NOMO-1 treated with dmso at 0.1 percent for 144 hours (cell line): ENCODE measurements around the gene ITPA.
"Not testable (repeated sequence)": the region's sequence is repeated elsewhere in the genome, so short reads cannot be mapped to it uniquely, and the experiment has no call there.

ENCODE experiments used
- DNase-seq: peaks from one replicate; lab custom pipeline; 2025; ENCODE audit not compliant: unreplicated experiment; lab: John Stamatoyannopoulos, UW

ITPA gene

GRCh38 chr20:3199206-3199605 lies 10.1 kb upstream of the ITPA start:
- DNase-seq: no peak

- no peak for DNase-seq
Measured at GRCh38 chr20:3199976-3200755, 9.1 kb upstream of the ITPA start.

- DNase-seq: no peak
Measured at GRCh38 chr20:3202965-3203314, 6.4 kb upstream of the ITPA start.

- no peak for DNase-seq
Measured at GRCh38 chr20:3203315-3204123, 5.8 kb upstream of the ITPA start.

GRCh38 chr20:3204124-3204794 lies 5.0 kb upstream of the ITPA start, which contains the start of gene DDRGK1:
DDRGK1 (minus strand) TSS chr20:3204682; CDS start chr20:3204627, 55 bp downstream.
- DNase-seq: peak; percentile 75

- DNase-seq: peak; percentile 18
Measured at GRCh38 chr20:3208786-3209256, 477 bp upstream of the ITPA start.

GRCh38 chr20:3209946-3210317 lies 634 bp downstream of the ITPA start:
- no peak for DNase-seq

- DNase-seq: no peak
Measured at GRCh38 chr20:3210346-3210745, 1.0 kb downstream of the ITPA start.

GRCh38 chr20:3213226-3213625 lies 3.9 kb downstream of the ITPA start:
- no peak for DNase-seq

GRCh38 chr20:3215359-3215917 lies 6.1 kb downstream of the ITPA start:
- DNase-seq: not testable (repeated sequence)

- peak; percentile 19 for DNase-seq
Measured at GRCh38 chr20:3218307-3218988, 9.2 kb downstream of the ITPA start.

- DNase-seq: no peak
Measured at GRCh38 chr20:3221398-3222226, 12.3 kb downstream of the ITPA start.

GRCh38 chr20:3222635-3223600 lies 13.6 kb downstream of the ITPA start:
- DNase-seq: no peak

- DNase-seq: no peak
Measured at GRCh38 chr20:3223651-3223993, 14.3 kb downstream of the ITPA start.

GRCh38 chr20:3223994-3224680 lies 14.8 kb downstream of the ITPA start:
- DNase-seq: no peak

- no peak for DNase-seq
Measured at GRCh38 chr20:3224681-3225421, 15.6 kb downstream of the ITPA start.

- DNase-seq: no peak
Measured at GRCh38 chr20:3226093-3226492, 16.8 kb downstream of the ITPA start.

- no peak for DNase-seq
Measured at GRCh38 chr20:3226864-3227263, 17.6 kb downstream of the ITPA start.
